Tibial nerve (tissue), 4 donors: ENCODE data around the gene CCDC152. TPM values are rescaled to one million over a fixed set of nuclear protein-coding genes. Genes with fewer than 3 reads are reported as not detected.
"Not testable (repeated sequence)": the region's sequence is repeated elsewhere in the genome, so short reads cannot be mapped to it uniquely, and the experiment has no call there.

Source experiments
- DNase-seq, 2 donors: peaks; one replicate each; pipeline ENCODE4 v3.0.0-alpha.2; 2019; ENCODE audit warnings: low spot score in 2 of 2
- H3K27ac ChIP-seq, 4 donors: fragments of 200-600 bp; sonication (generic) in 3 of 4; one replicate each; pipeline ENCODE4 v1.5.1; 2017 to 2019; ENCODE audit warnings: mild to moderate bottlenecking in 1 of 4
- H3K27me3 ChIP-seq, 2 donors: fragments of 200-600 bp; sonication (generic) in 1 of 2; one replicate each; pipeline versions ENCODE4 v1.5.1 to v1.6.0; 2017 to 2019
- H3K36me3 ChIP-seq, 3 donors: fragments of 200-600 bp; sonication (generic); one replicate each; pipeline ENCODE4 v1.5.1; 2018 to 2019
- H3K4me1 ChIP-seq, 4 donors: fragments of 200-600 bp; sonication (generic) in 3 of 4; one replicate each; pipeline ENCODE4 v1.5.1; 2017 to 2019
- H3K4me3 ChIP-seq, 4 donors: fragments of 200-600 bp; sonication (generic) in 3 of 4; one replicate each; pipeline ENCODE4 v1.5.1; 2017 to 2019; ENCODE audit warnings: mild to moderate bottlenecking in 1 of 4, moderate library complexity in 1 of 4
- H3K9me3 ChIP-seq, 4 donors: fragments of 200-600 bp; sonication (generic) in 3 of 4; one replicate each; pipeline ENCODE4 v1.5.1; 2017 to 2019
- CTCF ChIP-seq, 5 experiments: fragments of 200-600 bp in 3 of 5; fragments of 450-650 bp in 2 of 5; sonication (generic) in 3 of 5; IDR thresholded peaks; one replicate each; pipeline ENCODE4 v1.5.1; 2016 to 2019; ENCODE audit warnings: antibody characterized with exemption in 5 of 5, mild to moderate bottlenecking in 3 of 5, moderate library complexity in 2 of 5
- EP300 ChIP-seq, 2 donors: sonication (generic); formaldehyde crosslinking; IDR thresholded peaks; one replicate each; pipeline ENCODE4 v1.6.1; 2017; ENCODE audit warnings: antibody characterized with exemption in 2 of 2, mild to moderate bottlenecking in 1 of 2
- POLR2A ChIP-seq, 2 donors: fragments of 450-650 bp; IDR thresholded peaks; one replicate each; pipeline ENCODE4 v1.6.1; 2017; ENCODE audit warnings: antibody characterized with exemption in 2 of 2, mild to moderate bottlenecking in 2 of 2, moderate library complexity in 2 of 2
- WGBS, 2 donors: methylation state at CpG; one replicate each; pipeline ENCODE4 v1.1.5; 2018; 5-methylcytosine and 5-hydroxymethylcytosine counted together
- total RNA-seq, 4 donors: library from RNA; depleted of rRNA; stranded (reverse); fragments of >200 nt; gene quantifications; one replicate each; pipeline ENCODE4 v1.1.0, GENCODE V29; 2016

CCDC152 gene
- total RNA-seq, 4 donors from 2014 or later, result 2.6 to 3.9 (median 3.0) TPM

GRCh38 chr5:42720251-42720650 lies 36.4 kb upstream of the CCDC152 start:
- Histone ChIP-seq H3K27me3 (no peaks in the 10 kb centered on the region), H3K4me1 (no peaks in the 10 kb centered on the region), H3K9me3 (no peaks in the 10 kb centered on the region), H3K4me3 (no peak overlapping the region), H3K27ac (no peak overlapping the region), H3K36me3 (peaks cover 0 to 7% (median 0%) of the 10 kb centered on the region in 3 donors)
- DNase-seq, result no peak
- TF ChIP-seq EP300 (IDR thresholded peaks at IDR 0.05) (no peak), CTCF (IDR thresholded peaks at IDR 0.05) (no peak), POLR2A (IDR thresholded peaks at IDR 0.05) (no peak)
- 60 to 73% methylated on average over 6 of the region's 6 CpGs for WGBS, 2 donors

GRCh38 chr5:42721484-42721883 lies 35.1 kb upstream of the CCDC152 start:
- DNase-seq, result no peak
- Histone ChIP-seq H3K36me3 (peaks cover 0 to 7% (median 0%) of the 10 kb centered on the region in 3 donors), H3K9me3 (no peaks in the 10 kb centered on the region), H3K27ac (no peak overlapping the region), H3K27me3 (no peaks in the 10 kb centered on the region), H3K4me3 (no peak overlapping the region), H3K4me1 (no peaks in the 10 kb centered on the region)
- no peak for TF ChIP-seq POLR2A (IDR thresholded peaks at IDR 0.05)
- TF ChIP-seq CTCF (IDR thresholded peaks at IDR 0.05), result no peak
- TF ChIP-seq EP300 (IDR thresholded peaks at IDR 0.05), result no peak

- not testable (repeated sequence) for H3K4me1 ChIP-seq, DNase-seq, H3K36me3 ChIP-seq, H3K9me3 ChIP-seq, H3K27me3 ChIP-seq, H3K27ac ChIP-seq, H3K4me3 ChIP-seq
- WGBS, 2 donors, result 88 to 96% methylated on average over 16 to 22 of the region's 24 CpGs
These were observed 22.0 kb upstream of the CCDC152 start for GRCh38 chr5:42734531-42735058.

GRCh38 chr5:42740920-42741319 lies 15.7 kb upstream of the CCDC152 start:
- WGBS, 2 donors, result 95 to 98% methylated on average over 1 of the region's 1 CpG
- H3K9me3 ChIP-seq, result no peaks in the 10 kb centered on the region
- no peaks in the 10 kb centered on the region for H3K27me3 ChIP-seq
- no peak overlapping the region for H3K27ac ChIP-seq
- DNase-seq, result no peak
- no peak overlapping the region for H3K4me3 ChIP-seq
- no peaks in the 10 kb centered on the region for H3K4me1 ChIP-seq
- H3K36me3 ChIP-seq, result no peaks in the 10 kb centered on the region
- TF ChIP-seq POLR2A (IDR thresholded peaks at IDR 0.05) (no peak), CTCF (IDR thresholded peaks at IDR 0.05) (no peak), EP300 (IDR thresholded peaks at IDR 0.05) (no peak)

GRCh38 chr5:42745426-42745825 lies 11.2 kb upstream of the CCDC152 start:
- 21 to 22% methylated on average over 4 of the region's 4 CpGs for WGBS, 2 donors
- DNase-seq, result no peak

More at GRCh38 chr5:42745426-42745825, 11.2 kb upstream of the CCDC152 start:
- peak in 1 of 5 experiments; percentile 6 for TF ChIP-seq CTCF (IDR thresholded peaks at IDR 0.05)
- no peak for TF ChIP-seq EP300 (IDR thresholded peaks at IDR 0.05)
- no peaks in the 10 kb centered on the region for H3K36me3 ChIP-seq
- no peak overlapping the region for H3K27ac ChIP-seq
- H3K4me3 ChIP-seq, result no peak overlapping the region
- H3K4me1 ChIP-seq, result no peaks in the 10 kb centered on the region
- no peaks in the 10 kb centered on the region for H3K9me3 ChIP-seq
- H3K27me3 ChIP-seq, result no peaks in the 10 kb centered on the region
